ENCODE measurements around the gene PCDH9. TPM values are rescaled to one million over a fixed set of nuclear protein-coding genes. Genes with fewer than 3 reads are reported as not detected.
A peak's percentile ranks its signal among the peaks of the same experiment; 100 is the strongest.

PCDH9 gene
- total and polyA plus RNA-seq, 2 of the 13 experiments (the other 11 are each of a cell fraction or from before 2014, with no cell fraction given), result 0.09 TPM; not detected in 1

DNA sequence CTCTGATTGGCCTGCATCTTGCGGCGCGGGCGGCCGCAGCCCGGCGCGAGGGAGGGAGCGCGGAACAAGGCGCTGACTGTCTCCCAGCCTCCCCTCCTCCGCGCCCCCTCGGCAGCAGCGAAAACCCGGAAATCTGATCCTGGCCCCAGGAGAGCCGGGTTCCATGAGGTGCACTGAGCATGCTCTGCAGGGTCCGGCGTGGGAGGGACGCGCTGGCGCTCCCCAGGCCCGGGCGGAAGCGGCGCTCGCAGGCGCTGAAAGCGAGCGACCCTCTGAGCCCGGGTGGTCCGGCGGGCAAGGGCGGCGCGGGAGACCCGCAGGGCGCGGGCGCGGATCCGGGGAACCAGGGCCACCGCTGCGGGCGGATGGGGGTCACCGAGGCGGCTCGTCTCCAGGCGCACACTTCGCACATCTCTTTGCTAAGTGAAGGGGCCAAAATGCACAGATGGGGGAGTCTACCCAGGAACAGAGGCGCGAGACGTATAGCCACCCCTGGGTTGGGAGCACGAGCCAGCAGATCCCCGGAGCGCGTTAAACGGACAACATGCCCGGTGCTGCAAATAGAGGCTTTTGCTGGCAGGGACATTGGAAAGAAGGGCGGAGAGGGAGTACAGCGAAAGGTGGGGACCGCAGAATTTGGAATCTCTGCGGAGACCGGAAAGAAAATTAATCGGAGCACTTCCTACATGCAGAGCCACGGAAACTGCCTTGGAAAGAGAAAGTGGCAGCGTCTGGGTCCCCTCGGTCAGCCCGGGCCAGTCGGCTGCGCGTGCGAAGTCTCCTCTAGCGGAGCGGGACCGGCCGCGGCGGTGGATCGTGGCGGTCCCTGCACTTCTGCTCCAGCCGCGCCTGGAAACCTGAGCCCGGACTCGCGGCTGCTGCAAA, 510 bp upstream of the PCDH9 start (continued):
- TF ChIP-seq, protein P1, sequence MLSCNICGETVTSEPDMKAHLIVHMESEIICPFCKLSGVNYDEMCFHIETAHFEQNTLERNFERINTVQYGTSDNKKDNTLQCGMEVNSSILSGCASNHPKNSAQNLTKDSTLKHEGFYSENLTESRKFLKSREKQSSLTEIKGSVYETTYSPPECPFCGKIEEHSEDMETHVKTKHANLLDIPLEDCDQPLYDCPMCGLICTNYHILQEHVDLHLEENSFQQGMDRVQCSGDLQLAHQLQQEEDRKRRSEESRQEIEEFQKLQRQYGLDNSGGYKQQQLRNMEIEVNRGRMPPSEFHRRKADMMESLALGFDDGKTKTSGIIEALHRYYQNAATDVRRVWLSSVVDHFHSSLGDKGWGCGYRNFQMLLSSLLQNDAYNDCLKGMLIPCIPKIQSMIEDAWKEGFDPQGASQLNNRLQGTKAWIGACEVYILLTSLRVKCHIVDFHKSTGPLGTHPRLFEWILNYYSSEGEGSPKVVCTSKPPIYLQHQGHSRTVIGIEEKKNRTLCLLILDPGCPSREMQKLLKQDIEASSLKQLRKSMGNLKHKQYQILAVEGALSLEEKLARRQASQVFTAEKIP (CRISPR knock-in tag; IDR thresholded peaks at IDR 0.05; ENCODE audit: borderline replicate concordance), result no peak
- TF ChIP-seq HNRNPUL1 (IDR thresholded peaks at IDR 0.05; ENCODE audit: low read depth, low read length) (no peak), ZNF512 (CRISPR knock-in tag; IDR thresholded peaks at IDR 0.05) (no peak), EED (CRISPR knock-in tag; IDR thresholded peaks at IDR 0.05) (no peak), ZNF839 (CRISPR knock-in tag; IDR thresholded peaks at IDR 0.05; ENCODE audit: borderline replicate concordance) (no peak), MTERF4 (CRISPR knock-in tag; IDR thresholded peaks at IDR 0.05) (no peak), GABPB1 (CRISPR knock-in tag; IDR thresholded peaks at IDR 0.05) (peak; percentile 87), LRRFIP1 (CRISPR knock-in tag; conservative IDR thresholded peaks at IDR 0.05) (no peak), ZNF224 (CRISPR knock-in tag; IDR thresholded peaks at IDR 0.05) (no peak), CBX5 (CRISPR knock-in tag; IDR thresholded peaks at IDR 0.05; ENCODE audit: borderline replicate concordance) (peak; percentile 88), MAFK (conservative IDR thresholded peaks at IDR 0.05 in 1 of 2, IDR thresholded peaks at IDR 0.05 in 1 of 2; ENCODE audit: low read length in 2 of 2) (no peak), SYNCRIP (IDR thresholded peaks at IDR 0.05; ENCODE audit: insufficient read depth, low read depth, low read length) (no peak), ZNF780A (CRISPR knock-in tag; IDR thresholded peaks at IDR 0.05) (0 out of 2 replicates have a peak, but pooled peaks have one; percentile 52), THAP9 (CRISPR knock-in tag; IDR thresholded peaks at IDR 0.05; ENCODE audit: borderline replicate concordance) (no peak)
- TF ChIP-seq, protein P2, sequence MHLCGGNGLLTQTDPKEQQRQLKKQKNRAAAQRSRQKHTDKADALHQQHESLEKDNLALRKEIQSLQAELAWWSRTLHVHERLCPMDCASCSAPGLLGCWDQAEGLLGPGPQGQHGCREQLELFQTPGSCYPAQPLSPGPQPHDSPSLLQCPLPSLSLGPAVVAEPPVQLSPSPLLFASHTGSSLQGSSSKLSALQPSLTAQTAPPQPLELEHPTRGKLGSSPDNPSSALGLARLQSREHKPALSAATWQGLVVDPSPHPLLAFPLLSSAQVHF (CRISPR knock-in tag; IDR thresholded peaks at IDR 0.05), result 0 out of 2 replicates have a peak, but pooled peaks have one; percentile 45
